CD4-positive, alpha-beta T cell treated with Interleukin-15 for 1 hour (primary cell): ENCODE results near the gene ARF3.

ENCODE experiments used
- DNase-seq: peaks from one replicate; pipeline ENCODE4 v3.0.0-alpha.2; 2020

Gene ARF3

GRCh38 chr12:48957141-48958048 lies at the start of gene ARF3:
Gene ARF3, minus strand, starts transcription at chr12:48957487. Its CDS starts 16,392 bp downstream, at chr12:48941095.
- peak; percentile 92 for DNase-seq

DNA sequence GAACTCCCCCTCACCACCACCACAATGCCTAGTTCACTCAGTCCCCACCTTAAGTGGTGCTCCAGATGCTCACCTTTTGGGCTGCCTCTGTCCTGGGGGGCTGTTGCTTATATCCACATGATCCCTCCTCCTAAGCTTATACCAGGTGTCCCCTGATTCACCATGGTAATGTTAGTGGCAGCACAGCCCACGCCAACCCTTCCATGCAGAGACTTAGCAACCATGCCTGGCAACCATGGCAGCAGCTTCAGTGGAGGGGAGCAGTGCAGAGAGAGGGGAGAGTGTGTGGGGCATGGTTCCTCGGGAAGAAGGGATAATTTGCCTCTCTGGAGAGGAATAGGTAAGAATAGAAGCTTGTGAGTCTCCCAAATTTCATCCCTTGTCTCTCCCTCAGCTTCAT lies 43.1 kb upstream of the ARF3 start:
- no peak for DNase-seq

GRCh38 chr12:48999371-49000131 lies 42.3 kb upstream of the ARF3 start, which contains the start of gene DDN:
Gene DDN, minus strand, starts transcription at chr12:48999375. Its CDS starts 88 bp downstream, at chr12:48999287.
- peak; percentile 51 for DNase-seq

- DNase-seq: no peak
Observed at GRCh38 chr12:48998497-48999353, 41.4 kb upstream of the ARF3 start.

DNA sequence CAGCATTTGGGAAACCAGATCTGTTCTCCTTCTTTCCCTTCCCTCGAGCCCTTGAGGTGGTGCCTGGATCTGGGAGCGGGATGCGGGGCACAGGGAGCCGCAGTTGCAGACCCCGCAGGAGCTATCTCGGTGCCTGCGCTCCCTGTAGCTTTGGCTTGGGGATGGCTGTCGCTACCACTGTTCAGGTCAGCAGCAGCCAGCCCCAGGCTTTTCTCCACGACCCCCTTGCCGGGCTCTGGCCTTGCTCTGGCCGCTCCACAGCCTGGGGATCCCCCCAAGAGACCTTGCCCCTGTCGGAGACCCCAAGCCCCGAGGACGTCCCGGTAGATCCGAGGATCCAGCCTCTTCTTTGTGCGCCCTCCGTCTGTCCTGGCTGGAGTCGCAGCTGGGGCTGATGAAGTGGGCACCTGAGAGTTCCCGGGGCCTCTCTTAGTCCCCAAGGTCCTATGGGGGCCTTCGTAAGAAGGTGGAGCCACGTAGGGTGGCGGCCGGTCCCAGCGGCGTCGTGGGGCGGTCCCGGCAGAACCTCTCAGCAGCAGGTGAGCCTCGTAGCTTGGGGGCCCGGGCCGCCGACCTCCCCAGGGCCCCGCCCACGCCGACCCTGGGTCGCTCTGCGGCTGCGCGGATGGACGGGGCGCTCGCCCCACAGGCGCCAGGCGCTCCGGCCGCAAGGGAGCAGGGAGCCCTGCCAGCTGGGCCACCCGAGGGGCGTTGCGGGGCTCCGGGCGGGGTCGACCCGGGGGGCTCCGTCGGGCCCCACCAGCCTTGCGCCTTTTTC lies 40.6 kb upstream of the ARF3 start:
- DNase-seq: peak; percentile 63

DNA sequence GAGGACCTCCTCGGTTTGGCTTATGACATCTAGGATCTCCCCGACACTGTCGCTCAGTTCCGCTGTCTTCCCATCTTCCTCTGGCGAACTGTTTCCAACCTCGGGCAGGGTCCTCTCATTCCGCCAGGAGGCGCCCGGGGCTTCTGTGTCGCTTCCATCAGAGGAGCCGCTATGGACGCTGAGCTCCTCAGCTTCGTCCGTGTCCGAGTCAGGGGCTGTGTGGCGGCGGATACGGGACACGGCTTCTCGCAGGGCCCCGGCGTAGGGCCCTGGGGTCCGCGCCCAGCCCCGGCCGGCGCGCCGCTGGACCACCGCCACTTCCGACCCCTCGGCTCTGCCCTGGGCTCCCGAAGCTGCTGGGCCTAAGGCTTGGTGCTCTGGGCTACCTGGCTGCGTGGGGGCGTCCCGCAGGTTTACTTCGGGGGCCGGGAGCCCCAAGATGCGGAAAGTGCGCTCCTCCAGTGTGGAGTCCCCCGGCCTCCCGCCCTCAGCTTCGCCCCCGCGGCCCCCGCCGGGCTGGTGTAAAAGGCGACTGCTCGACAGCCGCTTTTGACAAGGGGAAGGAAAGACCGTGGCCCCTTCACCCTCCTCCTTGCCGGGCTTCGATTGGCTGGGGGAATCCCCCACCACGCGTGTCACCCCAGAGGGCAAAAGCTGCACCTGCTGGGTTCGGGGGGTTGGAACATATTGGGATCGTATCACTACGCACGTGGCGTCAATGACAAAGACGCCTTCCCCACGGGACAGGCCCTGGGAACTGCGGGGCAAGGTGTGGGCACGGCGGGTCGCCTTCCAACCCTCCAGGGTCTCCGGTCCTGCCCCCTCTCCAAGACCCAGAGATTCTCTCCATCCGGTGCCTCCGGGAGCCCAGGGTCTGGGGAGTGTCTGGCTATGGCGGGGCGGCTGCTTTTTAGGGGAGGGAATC lies 39.8 kb upstream of the ARF3 start:
- peak; percentile 78 for DNase-seq

GRCh38 chr12:48995086-48995879 lies 38.0 kb upstream of the ARF3 start:
- peak; percentile 51 for DNase-seq

DNA sequence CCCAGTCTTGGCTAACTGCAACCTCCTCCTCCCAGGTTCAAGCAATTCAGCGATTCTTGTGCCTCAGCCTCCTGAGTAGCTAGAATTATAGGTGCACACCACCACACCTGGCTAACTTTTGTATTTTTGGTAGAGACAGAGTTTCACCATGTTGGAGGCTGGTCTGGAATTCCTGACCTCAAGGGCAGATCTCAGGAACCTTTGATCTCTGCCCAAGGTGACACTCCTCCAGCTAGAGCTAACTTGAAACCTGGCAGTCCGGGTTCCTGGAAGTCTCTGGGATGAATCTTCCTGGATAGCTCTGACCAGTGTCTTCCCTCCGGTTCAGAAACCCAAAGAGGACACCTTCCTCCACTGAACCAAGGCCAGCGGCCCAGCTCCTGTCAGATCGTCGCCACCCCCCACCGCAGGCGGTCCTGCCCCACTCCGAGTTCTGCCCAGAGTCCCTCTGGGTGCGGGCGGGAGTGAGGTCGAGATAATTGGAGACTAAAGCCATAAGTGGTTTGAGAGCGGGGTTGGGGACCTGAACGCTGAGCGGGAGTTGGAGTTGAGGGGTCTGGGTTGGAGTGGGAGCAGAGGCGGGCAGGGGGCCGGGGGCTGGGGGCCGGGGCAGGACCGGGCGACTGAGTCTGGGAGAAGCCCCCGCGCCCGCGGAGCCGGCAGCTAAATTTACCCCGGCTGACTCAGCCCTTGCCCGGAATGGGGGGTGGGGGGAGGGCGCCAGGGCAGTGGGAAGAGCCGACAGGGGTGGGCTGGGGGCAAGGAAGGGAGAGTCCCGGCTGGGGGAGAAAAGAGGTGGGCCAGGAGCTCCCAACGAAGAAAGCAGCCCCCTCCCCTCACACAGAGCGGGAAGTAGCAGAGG lies 37.2 kb upstream of the ARF3 start:
- no peak for DNase-seq

DNA sequence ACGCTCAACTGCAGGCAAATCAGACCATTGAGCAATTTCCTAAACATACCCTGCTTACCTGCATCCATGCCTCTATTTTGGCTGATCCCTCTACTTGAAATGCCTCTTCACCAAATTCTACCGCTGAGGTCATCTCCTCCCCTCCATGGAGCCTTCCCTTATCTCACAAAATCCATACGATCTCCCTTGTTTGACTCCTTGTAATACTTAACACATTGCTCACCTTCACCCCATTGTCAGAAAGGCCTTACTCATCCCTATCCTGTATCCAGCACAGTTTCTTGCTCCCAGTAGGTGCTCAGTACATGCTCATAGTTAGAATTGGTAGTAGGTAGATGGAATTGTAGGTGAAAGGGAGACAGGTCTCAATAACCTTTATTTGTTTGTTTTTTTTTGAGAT lies 36.5 kb upstream of the ARF3 start:
- no peak for DNase-seq

- no peak for DNase-seq
Observed at GRCh38 chr12:48991247-48992050, 34.2 kb upstream of the ARF3 start.

DNA sequence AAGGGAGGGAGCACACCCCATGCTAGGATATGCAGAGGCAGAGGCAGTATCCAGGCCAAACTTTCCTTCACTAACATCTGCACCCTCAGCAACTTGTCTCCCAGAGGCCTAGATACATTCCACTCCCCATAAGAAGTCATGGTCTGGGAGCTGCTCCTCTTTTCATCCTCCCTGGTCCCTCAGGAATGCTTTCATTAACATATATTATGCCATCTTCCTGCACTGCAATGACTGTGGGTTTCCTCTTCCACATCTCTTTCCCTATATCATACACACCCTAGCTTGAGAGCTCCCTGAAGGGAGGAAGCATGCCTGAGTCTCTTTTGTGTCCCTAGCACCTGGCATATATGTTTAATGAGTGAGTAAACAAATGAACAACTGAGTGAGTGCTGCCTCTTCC lies 33.3 kb upstream of the ARF3 start:
- no peak for DNase-seq

- DNase-seq: peak; percentile 61
Observed at GRCh38 chr12:48988030-48988649, 30.9 kb upstream of the ARF3 start.

DNA sequence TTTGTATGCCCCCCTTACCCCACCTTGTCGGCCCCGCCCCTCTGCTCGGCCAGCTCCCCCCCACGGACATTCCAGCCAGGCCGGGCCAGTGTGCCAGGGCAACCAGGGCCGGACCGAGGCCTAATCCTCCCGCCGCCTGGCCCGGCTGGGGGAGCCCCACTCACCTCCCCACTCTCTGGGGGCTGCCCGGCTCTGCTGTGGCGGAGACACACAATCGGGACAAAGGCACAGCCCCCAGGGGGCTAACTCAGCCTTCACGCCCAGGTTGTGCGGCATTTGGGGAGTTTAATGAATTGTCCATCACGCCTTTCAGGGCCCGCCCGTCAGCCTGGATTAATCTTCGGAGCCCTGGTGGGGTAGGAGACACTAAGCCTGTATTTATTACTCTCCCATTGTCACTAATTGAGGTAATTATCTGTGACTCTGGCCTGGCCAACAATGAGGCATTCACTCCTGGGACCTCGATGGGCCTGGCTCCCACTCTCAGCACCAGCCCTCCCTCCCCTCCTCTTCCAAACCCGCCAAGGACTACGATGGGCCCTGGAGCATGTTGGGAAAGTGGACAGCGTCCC lies 29.5 kb upstream of the ARF3 start:
- no peak for DNase-seq

- DNase-seq: no peak
Observed at GRCh38 chr12:48985901-48986300, 28.6 kb upstream of the ARF3 start.

DNA sequence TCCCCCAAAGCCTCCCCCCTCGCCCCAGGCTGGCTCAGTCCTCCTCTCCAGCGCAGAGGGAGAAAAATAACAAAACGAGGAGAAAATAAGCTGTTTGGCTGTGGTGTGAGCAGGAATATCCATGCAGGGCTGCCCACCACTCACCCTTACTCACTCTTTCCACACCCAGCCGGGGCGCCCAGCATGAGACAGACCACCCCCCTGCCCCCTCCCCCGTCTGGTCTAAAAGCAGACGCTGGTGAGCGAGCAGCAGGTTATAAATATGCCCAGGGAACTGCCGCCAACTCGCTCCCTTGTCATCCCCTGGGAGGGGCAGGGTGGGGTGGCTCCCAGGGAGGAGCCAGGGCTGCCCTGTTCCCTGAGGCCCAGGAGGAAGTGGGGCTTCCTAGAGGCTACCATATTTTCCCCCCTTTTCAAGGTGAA lies 28.2 kb upstream of the ARF3 start:
- no peak for DNase-seq

DNA sequence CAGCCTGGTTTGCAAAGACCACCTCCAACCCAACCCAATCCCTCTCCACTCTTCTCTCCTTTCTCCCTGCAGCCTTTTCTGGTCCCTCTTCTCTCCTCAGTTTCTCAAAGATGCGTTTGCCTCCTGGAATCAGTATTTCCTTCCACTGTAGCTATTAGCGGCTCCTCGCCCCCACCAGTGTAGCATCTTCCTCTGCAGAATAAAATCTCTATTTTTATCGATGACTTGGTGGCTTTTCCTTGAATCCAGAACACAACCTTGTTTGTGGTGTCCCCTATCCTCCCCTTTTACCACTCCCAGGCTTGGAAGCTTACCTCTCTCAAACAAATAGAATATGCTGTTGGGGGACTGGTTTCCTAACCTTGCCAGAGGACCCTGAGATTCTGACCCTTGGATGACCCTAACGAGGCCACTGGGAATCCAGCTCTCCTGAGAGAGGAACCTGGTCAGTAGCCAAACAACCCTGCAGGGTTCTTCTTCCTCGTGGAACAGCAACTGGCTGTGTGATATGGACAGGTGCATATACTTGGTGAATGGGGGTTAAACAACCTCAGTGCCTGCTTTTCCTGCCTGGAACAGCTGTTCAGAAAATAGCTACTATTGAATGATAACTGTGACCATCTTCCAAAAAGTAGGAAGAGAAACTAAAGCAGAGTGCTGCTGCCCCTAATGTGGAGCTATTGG lies 25.3 kb upstream of the ARF3 start:
- no peak for DNase-seq

- no peak for DNase-seq
Observed at GRCh38 chr12:48981757-48982157, 24.5 kb upstream of the ARF3 start.
